GM21360 (cell line): Measurements from ENCODE around the gene NNT.
"Not testable (repeated sequence)": the region's sequence is repeated elsewhere in the genome, so short reads cannot be mapped to it uniquely, and the experiment has no call there.

Experiments used
- ATAC-seq: cut with Tn5 transposase; IDR thresholded peaks from one replicate; pipeline ENCODE4 v1.9.1; 2021; ENCODE audit warnings: mild to moderate bottlenecking, moderate library complexity; ENCODE audit not compliant: unreplicated experiment

NNT gene

GRCh38 chr5:43701227-43701626 is 98.2 kb downstream of the NNT start:
- no peak for ATAC-seq

- ATAC-seq: no peak
These were observed 99.3 kb downstream of the NNT start for GRCh38 chr5:43702293-43702692.

- no peak for ATAC-seq
These were observed 99.8 kb downstream of the NNT start for GRCh38 chr5:43702815-43703214.

GRCh38 chr5:43704243-43704642 is 101.3 kb downstream of the NNT start:
- ATAC-seq: no peak

- ATAC-seq: not testable (repeated sequence)
These were observed 103.6 kb downstream of the NNT start for GRCh38 chr5:43706576-43706975.

- ATAC-seq: no peak
These were observed 108.5 kb downstream of the NNT start for GRCh38 chr5:43711496-43711895.

GRCh38 chr5:43712081-43712480 is 109.1 kb downstream of the NNT start:
- ATAC-seq: no peak

GRCh38 chr5:43719783-43720182 is 116.8 kb downstream of the NNT start:
- not testable (repeated sequence) for ATAC-seq

- no peak for ATAC-seq
These were observed 125.6 kb downstream of the NNT start for GRCh38 chr5:43728581-43728980.

GRCh38 chr5:43729846-43730478 is 127.0 kb downstream of the NNT start:
- ATAC-seq: no peak

- ATAC-seq: no peak
These were observed 127.9 kb downstream of the NNT start for GRCh38 chr5:43730832-43731342.

- no peak for ATAC-seq
These were observed 128.6 kb downstream of the NNT start for GRCh38 chr5:43731573-43731972.

GRCh38 chr5:43745923-43746548 is 143.1 kb downstream of the NNT start:
- ATAC-seq: not testable (repeated sequence)

- ATAC-seq: no peak
These were observed 147.8 kb downstream of the NNT start for GRCh38 chr5:43750809-43751208.

GRCh38 chr5:43753069-43753468 is 150.1 kb downstream of the NNT start:
- ATAC-seq: no peak
